GM18951 (cell line): ENCODE data around the gene EIF3D.

ENCODE experiments used
- POLR2A ChIP-seq: IDR thresholded peaks from 4 replicates; pipeline ENCODE4 v1.6.1; 2011; ENCODE audit warnings: mild to moderate bottlenecking; ENCODE audit not compliant: insufficient read length, insufficient read depth; ENCODE audit errors: extremely low read depth
- in situ Hi-C: fragments of 300-500 bp; cut with MboI; formaldehyde crosslinking; loops from one replicate; pipeline ENCODE4 v1.12.0; 2022; ENCODE audit warnings: low sequenced_read_pairs, mixed read lengths, inconsistent platforms; ENCODE audit not compliant: unreplicated experiment

EIF3D gene

GRCh38 chr22:36463783-36464184 lies 65.2 kb downstream of the EIF3D start:
- in situ Hi-C loops, result loop anchor here (10.0 kb wide), 1 partner anchor 159 kb away; no protein-coding TSS in a partner anchor
- no peak for TF ChIP-seq POLR2A

GRCh38 chr22:36461665-36462649 lies 67.0 kb downstream of the EIF3D start:
- TF ChIP-seq POLR2A, result no peak
- in situ Hi-C loops, result loop anchor here (10.0 kb wide), 1 partner anchor 157 kb away; no protein-coding TSS in a partner anchor
